Glutamatergic neuron (in vitro differentiated cells): ENCODE results near the gene CCNQ. TPM values are rescaled to one million over a fixed set of nuclear protein-coding genes. Genes with fewer than 3 reads are reported as not detected.

Source experiments
- DNase-seq: peaks from one replicate; pipeline ENCODE4 v3.0.0; 2022
- H3K27ac Mint-ChIP-seq: one replicate; pipeline ENCODE4 v1.8.0; 2020; ENCODE audit warnings: mild to moderate bottlenecking, mixed read lengths, inconsistent platforms; ENCODE audit not compliant: unreplicated experiment
- H3K27me3 Mint-ChIP-seq: one replicate; pipeline ENCODE4 v1.8.0; 2020; ENCODE audit warnings: mild to moderate bottlenecking, moderate library complexity, mixed read lengths, inconsistent platforms; ENCODE audit not compliant: unreplicated experiment
- H3K36me3 Mint-ChIP-seq: one replicate; pipeline ENCODE4 v1.8.0; 2020; ENCODE audit warnings: mild to moderate bottlenecking, mixed read lengths, inconsistent platforms; ENCODE audit not compliant: unreplicated experiment
- H3K4me1 Mint-ChIP-seq: one replicate; pipeline ENCODE4 v1.8.0; 2020; ENCODE audit warnings: mild to moderate bottlenecking, low read depth, mixed read lengths, inconsistent platforms; ENCODE audit not compliant: unreplicated experiment
- H3K4me3 Mint-ChIP-seq: one replicate; pipeline ENCODE4 v1.8.0; 2020; ENCODE audit warnings: mild to moderate bottlenecking, mixed read lengths, inconsistent platforms; ENCODE audit not compliant: unreplicated experiment
- H3K9me3 Mint-ChIP-seq: one replicate; pipeline ENCODE4 v1.8.0; 2020; ENCODE audit warnings: mild to moderate bottlenecking, moderate library complexity, mixed read lengths, inconsistent platforms; ENCODE audit not compliant: unreplicated experiment
- total RNA-seq: library from RNA; stranded (reverse); fragmentation: NEBNext Ultra II Directional; extraction: Animal tissue kit (Norgen Biotek cat#: 25700); gene quantifications from one replicate; pipeline ENCODE4 v1.2.1, GENCODE V29; 2021; ENCODE audit not compliant: unreplicated experiment
- TF ChIP-seq, protein P1 (sequence below): fragments of 200-600 bp; sonication (generic); IDR thresholded peaks from one replicate; pipeline ENCODE4 v1.5.0; 2021; ENCODE audit not compliant: partially characterized antibody, unreplicated experiment

The CCNQ gene
- total RNA-seq, 1 donor from 2014 or later: 28.9 TPM

DNA sequence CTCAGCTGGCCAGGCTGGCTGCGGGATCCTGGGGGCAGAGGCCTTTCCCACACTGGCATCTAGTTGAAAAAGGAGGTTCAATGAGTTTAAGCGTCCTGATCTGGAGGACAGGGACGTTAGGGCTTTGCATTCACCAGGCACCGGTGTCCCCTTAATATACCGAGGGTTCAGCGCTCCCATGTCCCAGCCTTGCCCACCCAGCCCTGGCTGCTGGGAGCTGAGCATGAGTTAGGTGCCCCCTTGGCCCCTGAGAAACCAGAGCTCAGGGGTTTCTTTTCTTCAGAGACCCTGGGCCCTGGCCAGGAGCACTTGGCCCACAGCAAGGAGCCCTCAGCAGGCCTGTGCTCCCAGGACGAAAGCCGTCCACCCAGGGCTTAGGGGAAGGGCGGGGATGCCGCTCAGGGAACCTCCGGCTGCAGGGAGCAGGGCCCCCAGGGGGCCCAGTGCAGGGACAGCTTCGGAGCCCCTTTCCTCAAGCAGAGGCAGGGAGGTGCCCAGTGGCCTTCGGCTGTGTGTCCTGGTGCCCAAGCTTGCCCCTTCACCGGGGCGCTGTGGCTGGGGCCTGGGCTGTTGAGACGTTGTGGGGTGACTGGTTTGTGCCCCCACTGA is 27.2 kb upstream of the CCNQ start:
- H3K9me3 Mint-ChIP-seq: no peaks in the 10 kb centered on the region
- TF ChIP-seq, protein P1, sequence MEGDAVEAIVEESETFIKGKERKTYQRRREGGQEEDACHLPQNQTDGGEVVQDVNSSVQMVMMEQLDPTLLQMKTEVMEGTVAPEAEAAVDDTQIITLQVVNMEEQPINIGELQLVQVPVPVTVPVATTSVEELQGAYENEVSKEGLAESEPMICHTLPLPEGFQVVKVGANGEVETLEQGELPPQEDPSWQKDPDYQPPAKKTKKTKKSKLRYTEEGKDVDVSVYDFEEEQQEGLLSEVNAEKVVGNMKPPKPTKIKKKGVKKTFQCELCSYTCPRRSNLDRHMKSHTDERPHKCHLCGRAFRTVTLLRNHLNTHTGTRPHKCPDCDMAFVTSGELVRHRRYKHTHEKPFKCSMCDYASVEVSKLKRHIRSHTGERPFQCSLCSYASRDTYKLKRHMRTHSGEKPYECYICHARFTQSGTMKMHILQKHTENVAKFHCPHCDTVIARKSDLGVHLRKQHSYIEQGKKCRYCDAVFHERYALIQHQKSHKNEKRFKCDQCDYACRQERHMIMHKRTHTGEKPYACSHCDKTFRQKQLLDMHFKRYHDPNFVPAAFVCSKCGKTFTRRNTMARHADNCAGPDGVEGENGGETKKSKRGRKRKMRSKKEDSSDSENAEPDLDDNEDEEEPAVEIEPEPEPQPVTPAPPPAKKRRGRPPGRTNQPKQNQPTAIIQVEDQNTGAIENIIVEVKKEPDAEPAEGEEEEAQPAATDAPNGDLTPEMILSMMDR: no peak
- H3K36me3 Mint-ChIP-seq: peaks cover 3% of the 10 kb centered on the region
- H3K27ac Mint-ChIP-seq: no peak overlapping the region
- no peaks in the 10 kb centered on the region for H3K27me3 Mint-ChIP-seq
- DNase-seq: no peak
- no peak overlapping the region for H3K4me3 Mint-ChIP-seq
- no peaks in the 10 kb centered on the region for H3K4me1 Mint-ChIP-seq

DNA sequence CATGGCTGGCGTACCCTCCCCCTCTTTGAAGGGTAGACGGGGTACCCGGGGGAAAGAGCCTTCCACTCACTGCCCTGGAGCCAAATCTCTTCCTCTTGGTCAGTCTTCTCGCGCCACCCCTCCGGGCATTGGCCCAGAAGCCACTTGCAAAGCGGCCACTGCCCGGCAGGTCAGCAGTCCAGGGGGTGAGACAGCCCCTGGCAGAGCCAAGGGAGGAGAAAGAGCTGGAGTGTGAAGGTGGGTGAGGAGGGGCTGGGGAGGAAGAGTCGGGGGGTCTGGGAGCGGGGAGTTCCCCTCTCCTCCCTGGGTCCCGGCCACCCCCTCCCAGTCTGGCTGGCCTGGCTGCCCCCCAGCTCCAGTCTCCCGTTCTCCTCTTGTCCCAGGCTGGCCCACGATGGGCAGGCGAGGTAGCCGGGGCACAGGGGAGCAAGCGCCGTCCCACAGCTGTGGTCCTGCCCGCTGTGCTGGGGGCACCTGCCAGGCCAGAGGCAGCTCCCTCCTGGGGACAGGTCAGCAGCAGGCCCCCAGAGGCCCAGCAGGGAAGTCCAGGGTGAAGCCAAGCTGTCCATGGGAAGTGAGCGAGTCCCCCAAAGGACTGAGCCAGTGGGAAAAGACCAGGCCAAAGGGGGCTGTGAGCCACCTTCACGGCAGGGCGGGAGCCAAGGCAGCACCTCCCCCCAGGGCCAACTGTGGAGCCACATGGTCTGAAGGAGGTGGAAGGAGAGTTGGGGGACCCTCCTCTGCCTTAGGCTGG is 26.5 kb upstream of the CCNQ start:
- TF ChIP-seq, protein P1: no peak
- H3K27me3 Mint-ChIP-seq: no peaks in the 10 kb centered on the region
- no peak overlapping the region for H3K4me3 Mint-ChIP-seq
- H3K9me3 Mint-ChIP-seq: no peaks in the 10 kb centered on the region
- no peak overlapping the region for H3K27ac Mint-ChIP-seq
- no peaks in the 10 kb centered on the region for H3K36me3 Mint-ChIP-seq
- no peaks in the 10 kb centered on the region for H3K4me1 Mint-ChIP-seq
- DNase-seq: no peak

GRCh38 chrX:153624196-153625091 is 25.5 kb upstream of the CCNQ start:
- TF ChIP-seq, protein P1: no peak
- Mint-ChIP-seq H3K27ac (no peak overlapping the region), H3K4me3 (no peak overlapping the region), H3K4me1 (no peaks in the 10 kb centered on the region), H3K9me3 (no peaks in the 10 kb centered on the region), H3K27me3 (no peaks in the 10 kb centered on the region), H3K36me3 (no peaks in the 10 kb centered on the region)
- no peak for DNase-seq

GRCh38 chrX:153623310-153624029 is 24.5 kb upstream of the CCNQ start:
- no peaks in the 10 kb centered on the region for H3K9me3 Mint-ChIP-seq
- no peaks in the 10 kb centered on the region for H3K36me3 Mint-ChIP-seq
- H3K4me3 Mint-ChIP-seq: no peak overlapping the region
- no peaks in the 10 kb centered on the region for H3K4me1 Mint-ChIP-seq
- H3K27ac Mint-ChIP-seq: no peak overlapping the region
- DNase-seq: no peak
- no peaks in the 10 kb centered on the region for H3K27me3 Mint-ChIP-seq
- TF ChIP-seq, protein P1: no peak
